ENCODE measurements around the gene COL4A1. TPM values are rescaled to one million over a fixed set of nuclear protein-coding genes. Genes with fewer than 3 reads are reported as not detected.
A peak's percentile ranks its signal among the peaks of the same experiment; 100 is the strongest.

COL4A1 gene
- total RNA-seq, 1 donor from 2014 or later, result 178 TPM

DNA sequence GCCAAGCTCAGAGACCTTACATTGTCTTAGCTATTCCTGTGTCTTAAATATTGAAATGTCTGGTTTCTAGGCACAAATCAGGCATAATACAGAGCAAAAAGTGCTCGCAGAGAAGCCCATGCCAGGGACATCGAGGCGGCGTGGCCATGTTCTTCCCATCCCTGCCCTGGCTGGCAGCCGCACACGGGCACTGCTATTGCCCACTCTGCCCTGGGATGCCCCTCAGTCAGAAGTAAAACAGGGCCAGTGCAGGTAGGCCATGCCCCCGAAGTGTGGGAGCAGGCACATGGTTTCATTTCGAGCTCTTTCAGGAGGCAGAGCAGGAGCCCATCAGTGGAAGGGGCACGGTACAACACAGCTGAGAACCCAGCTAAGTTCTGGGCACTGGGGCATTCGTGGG, 113.5 kb downstream of the COL4A1 start:
- DNase-seq (ENCODE audit: extremely low spot score in 2 of 2), result no peak
- H3K27ac ChIP-seq, result no peak overlapping the region
- intact Hi-C loops (cut with DNase I), result no loop called here
- TF ChIP-seq POLR2AphosphoS5 (IDR thresholded peaks at IDR 0.05; ENCODE audit: insufficient read depth in 1 of 2, low read depth in 1 of 2) (peak in 1 of 2 donors; percentile 14), POLR2A (IDR thresholded peaks at IDR 0.05) (no peak)
- TF ChIP-seq, protein P1, sequence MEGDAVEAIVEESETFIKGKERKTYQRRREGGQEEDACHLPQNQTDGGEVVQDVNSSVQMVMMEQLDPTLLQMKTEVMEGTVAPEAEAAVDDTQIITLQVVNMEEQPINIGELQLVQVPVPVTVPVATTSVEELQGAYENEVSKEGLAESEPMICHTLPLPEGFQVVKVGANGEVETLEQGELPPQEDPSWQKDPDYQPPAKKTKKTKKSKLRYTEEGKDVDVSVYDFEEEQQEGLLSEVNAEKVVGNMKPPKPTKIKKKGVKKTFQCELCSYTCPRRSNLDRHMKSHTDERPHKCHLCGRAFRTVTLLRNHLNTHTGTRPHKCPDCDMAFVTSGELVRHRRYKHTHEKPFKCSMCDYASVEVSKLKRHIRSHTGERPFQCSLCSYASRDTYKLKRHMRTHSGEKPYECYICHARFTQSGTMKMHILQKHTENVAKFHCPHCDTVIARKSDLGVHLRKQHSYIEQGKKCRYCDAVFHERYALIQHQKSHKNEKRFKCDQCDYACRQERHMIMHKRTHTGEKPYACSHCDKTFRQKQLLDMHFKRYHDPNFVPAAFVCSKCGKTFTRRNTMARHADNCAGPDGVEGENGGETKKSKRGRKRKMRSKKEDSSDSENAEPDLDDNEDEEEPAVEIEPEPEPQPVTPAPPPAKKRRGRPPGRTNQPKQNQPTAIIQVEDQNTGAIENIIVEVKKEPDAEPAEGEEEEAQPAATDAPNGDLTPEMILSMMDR (IDR thresholded peaks at IDR 0.05), result no peak
- H3K4me1 ChIP-seq, result no peaks in the 10 kb centered on the region
- H3K36me3 ChIP-seq, result peaks cover 0 to 27% of the 10 kb centered on the region in 2 donors
- no peaks in the 10 kb centered on the region for H3K9me3 ChIP-seq
- no peak overlapping the region for H3K4me3 ChIP-seq
- H3K27me3 ChIP-seq, result no peaks in the 10 kb centered on the region

GRCh38 chr13:110192472-110192871, 114.5 kb downstream of the COL4A1 start:
- H3K4me3 ChIP-seq, result no peak overlapping the region
- H3K36me3 ChIP-seq, result peaks cover 0 to 25% of the 10 kb centered on the region in 2 donors
- no peak for DNase-seq (ENCODE audit: extremely low spot score in 2 of 2)
- TF ChIP-seq, protein P1 (IDR thresholded peaks at IDR 0.05), result no peak
- TF ChIP-seq POLR2A (IDR thresholded peaks at IDR 0.05), result no peak
- no peak for TF ChIP-seq POLR2AphosphoS5 (IDR thresholded peaks at IDR 0.05; ENCODE audit: insufficient read depth in 1 of 2, low read depth in 1 of 2)
- no peaks in the 10 kb centered on the region for H3K4me1 ChIP-seq
- intact Hi-C loops (cut with DNase I), result no loop called here
- no peak overlapping the region for H3K27ac ChIP-seq
- H3K27me3 ChIP-seq, result no peaks in the 10 kb centered on the region
- no peaks in the 10 kb centered on the region for H3K9me3 ChIP-seq

DNA sequence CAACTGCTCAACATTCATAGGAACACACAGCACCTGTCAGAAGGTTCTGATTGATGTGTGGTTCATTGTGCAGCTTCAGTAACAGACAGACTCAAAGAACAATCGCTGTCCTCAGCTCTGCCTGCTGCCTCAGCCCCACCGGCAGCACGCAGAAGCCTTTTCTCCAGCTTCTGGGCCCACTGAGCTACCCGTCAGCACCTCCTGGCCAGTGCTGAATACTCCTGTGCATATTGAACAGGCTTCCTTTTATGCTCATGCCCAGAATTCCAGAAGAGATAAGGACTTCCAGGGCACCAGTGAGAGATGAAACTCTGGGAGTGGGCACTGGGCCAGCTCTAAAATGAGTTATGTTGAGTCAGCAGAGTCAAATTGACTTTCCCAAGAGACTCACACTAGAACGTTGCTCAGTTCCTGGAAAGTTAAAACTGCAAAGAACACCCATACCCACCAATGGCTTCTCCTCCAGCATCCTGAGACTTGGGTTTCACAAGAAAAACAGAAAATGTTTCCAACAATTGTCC, 119.3 kb downstream of the COL4A1 start:
- intact Hi-C loops (cut with DNase I), result no loop called here
- Histone ChIP-seq H3K36me3 (peaks cover 0 to 31% of the 10 kb centered on the region in 2 donors), H3K4me3 (no peak overlapping the region), H3K9me3 (no peaks in the 10 kb centered on the region), H3K27me3 (no peaks in the 10 kb centered on the region), H3K27ac (no peak overlapping the region), H3K4me1 (no peaks in the 10 kb centered on the region)
- TF ChIP-seq POLR2A (IDR thresholded peaks at IDR 0.05) (no peak), POLR2AphosphoS5 (IDR thresholded peaks at IDR 0.05; ENCODE audit: insufficient read depth in 1 of 2, low read depth in 1 of 2) (no peak)
- TF ChIP-seq, protein P1 (IDR thresholded peaks at IDR 0.05), result no peak
- DNase-seq (ENCODE audit: extremely low spot score in 2 of 2), result no peak

GRCh38 chr13:110186231-110186855, 120.6 kb downstream of the COL4A1 start:
- no peak for TF ChIP-seq POLR2AphosphoS5 (IDR thresholded peaks at IDR 0.05; ENCODE audit: insufficient read depth in 1 of 2, low read depth in 1 of 2)
- TF ChIP-seq, protein P1 (IDR thresholded peaks at IDR 0.05), result no peak
- no peak for TF ChIP-seq POLR2A (IDR thresholded peaks at IDR 0.05)
- H3K4me3 ChIP-seq, result no peak overlapping the region
- no peaks in the 10 kb centered on the region for H3K4me1 ChIP-seq
- H3K27me3 ChIP-seq, result no peaks in the 10 kb centered on the region
- no peak for DNase-seq (ENCODE audit: extremely low spot score in 2 of 2)
- H3K36me3 ChIP-seq, result peaks cover 0 to 35% of the 10 kb centered on the region in 2 donors
- no peak overlapping the region for H3K27ac ChIP-seq
- H3K9me3 ChIP-seq, result no peaks in the 10 kb centered on the region
- intact Hi-C loops (cut with DNase I), result no loop called here

- no peak for DNase-seq (ENCODE audit: extremely low spot score in 2 of 2)
- no peak for TF ChIP-seq POLR2A (IDR thresholded peaks at IDR 0.05)
- TF ChIP-seq POLR2AphosphoS5 (IDR thresholded peaks at IDR 0.05; ENCODE audit: insufficient read depth in 1 of 2, low read depth in 1 of 2), result no peak
- TF ChIP-seq, protein P1 (IDR thresholded peaks at IDR 0.05), result no peak
- intact Hi-C loops (cut with DNase I), result no loop called here
- Histone ChIP-seq H3K36me3 (peaks cover 0 to 41% of the 10 kb centered on the region in 2 donors), H3K9me3 (no peaks in the 10 kb centered on the region), H3K4me1 (no peaks in the 10 kb centered on the region), H3K27me3 (no peaks in the 10 kb centered on the region), H3K27ac (no peak overlapping the region), H3K4me3 (no peak overlapping the region)
Measured at GRCh38 chr13:110185696-110186095, 121.3 kb downstream of the COL4A1 start.

All from vagina (tissue), 2 donors.